Right kidney (tissue), 1 donor: ENCODE measurements around the gene CADM1.
A peak's percentile ranks its signal among the peaks of the same experiment; 100 is the strongest.

Experiments used
- DNase-seq: peaks from one replicate; pipeline ENCODE4 v3.0.0-alpha.2; 2016

Gene CADM1

DNA sequence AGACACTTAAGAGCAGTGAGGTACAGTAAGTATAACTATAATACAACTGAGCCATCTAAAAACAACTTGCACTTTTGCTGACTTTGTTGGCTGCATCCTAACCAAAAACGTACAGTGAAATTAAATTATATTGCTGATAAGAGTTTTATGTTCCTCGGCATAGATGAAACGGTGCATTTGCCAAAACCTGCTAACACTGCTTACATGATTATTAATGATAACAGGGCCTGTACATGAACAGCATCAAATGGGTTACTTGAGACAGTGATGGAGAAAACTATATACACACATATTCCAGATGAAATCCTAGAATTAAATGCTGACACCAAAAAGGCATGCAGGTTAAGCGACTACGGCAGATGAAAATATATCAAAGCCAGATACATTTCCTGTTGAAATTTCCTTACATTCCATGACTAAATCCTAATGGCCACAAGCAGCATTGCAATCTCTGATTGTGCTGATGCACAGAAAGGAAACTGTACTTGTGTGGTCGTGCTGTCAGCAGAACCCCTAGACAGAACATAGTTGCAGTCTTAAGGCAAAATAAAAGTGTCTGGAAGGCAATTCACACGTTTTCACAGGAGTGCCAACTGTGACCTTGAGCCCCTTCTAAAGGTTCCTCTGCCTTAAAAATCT is 143.9 kb downstream of the CADM1 start:
- no peak for DNase-seq

DNA sequence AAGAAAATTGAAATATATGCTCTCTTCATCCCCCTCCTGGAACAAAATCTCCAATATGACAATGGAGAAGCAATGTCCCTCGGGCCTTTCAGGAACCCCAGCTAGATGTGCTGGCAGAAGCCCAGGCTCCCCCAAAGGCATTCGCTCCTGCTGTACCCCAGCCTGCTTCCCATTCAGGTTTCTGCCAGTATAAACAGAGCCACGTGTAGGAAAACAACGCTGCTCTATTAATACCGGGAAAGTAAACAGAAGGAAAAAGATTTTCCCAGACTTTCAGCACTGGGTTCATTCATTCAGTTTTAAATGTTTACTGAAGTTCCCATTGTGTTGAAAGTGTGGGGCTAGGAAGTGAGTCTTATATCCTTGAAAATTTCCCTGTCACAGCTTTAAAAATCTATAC is 147.1 kb downstream of the CADM1 start:
- DNase-seq = no peak

- DNase-seq = no peak
Observed at GRCh38 chr11:115352805-115353485, 151.3 kb downstream of the CADM1 start.

DNA sequence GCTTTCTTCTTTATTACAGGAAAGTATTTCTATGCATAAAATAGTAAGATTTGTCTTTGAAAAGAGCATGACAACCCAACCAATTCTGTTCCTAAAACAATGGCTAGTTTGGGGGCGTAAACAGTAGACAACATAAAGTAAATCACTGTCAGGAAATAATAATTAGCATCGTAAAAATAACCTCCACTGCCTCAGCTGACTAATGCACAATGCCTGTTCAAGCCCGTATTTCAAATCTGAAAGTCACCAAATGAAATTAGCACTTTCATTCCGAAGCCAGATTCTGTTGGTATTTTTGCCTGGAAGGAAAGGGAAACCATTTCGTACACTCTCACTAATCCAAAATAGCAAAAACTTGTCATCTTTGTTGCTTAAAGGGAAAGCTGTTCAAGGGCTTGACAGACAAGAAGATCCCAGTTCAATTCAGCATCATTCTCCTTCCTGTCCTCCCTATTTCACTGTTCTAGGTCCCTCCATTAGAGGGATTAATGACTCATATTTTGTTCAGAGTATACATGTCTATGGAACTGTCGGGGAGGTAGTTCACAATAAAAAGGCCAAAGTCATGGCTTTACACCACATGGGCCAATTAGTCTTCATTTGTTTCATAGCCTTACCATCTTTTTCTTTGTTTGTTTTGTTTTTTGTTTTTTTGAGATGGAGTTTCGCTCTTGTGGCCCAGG is 154.7 kb downstream of the CADM1 start:
- no peak for DNase-seq

DNA sequence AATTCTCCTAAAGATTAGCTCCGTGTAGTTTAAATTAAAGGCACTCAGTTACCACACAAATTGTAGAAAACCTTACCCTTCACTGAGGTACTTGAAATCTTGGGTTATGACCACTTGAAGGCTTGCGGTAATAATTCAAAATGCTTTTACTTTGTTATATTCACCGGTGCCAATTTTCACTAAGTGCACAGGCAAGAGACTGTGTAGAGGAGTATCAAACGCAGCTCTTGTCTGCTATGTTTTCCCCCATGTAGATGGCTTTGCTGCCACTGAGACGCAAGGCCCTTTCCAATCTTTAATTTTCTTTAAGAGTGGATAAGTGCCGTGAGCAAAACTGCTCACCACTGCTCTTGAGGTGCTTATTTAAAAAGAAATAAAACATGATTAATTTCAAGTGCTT is 155.8 kb downstream of the CADM1 start:
- DNase-seq = no peak

DNA sequence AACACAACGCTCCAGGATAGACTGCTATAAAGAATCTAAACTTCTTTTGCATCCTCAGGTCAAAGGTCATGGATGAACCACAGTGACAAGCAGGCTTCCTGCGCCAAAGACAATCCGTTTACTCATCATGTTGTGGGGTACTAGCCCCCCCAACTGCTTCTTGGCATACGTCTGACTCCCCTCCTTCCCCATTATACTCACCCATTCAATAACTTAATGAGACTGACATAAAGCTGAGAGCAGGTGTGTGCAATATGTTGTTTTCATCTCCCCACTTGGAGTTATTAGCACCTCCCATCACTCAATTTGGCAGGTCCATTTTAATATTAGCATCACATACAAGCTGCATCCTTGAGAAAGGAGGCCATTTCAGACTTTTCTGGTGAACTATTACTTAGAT is 157.1 kb downstream of the CADM1 start:
- no peak for DNase-seq

GRCh38 chr11:115345840-115346239 is 158.4 kb downstream of the CADM1 start:
- no peak for DNase-seq

GRCh38 chr11:115345361-115345760 is 158.9 kb downstream of the CADM1 start:
- DNase-seq = no peak

- DNase-seq = no peak
Observed at GRCh38 chr11:115344846-115345245, 159.4 kb downstream of the CADM1 start.

DNA sequence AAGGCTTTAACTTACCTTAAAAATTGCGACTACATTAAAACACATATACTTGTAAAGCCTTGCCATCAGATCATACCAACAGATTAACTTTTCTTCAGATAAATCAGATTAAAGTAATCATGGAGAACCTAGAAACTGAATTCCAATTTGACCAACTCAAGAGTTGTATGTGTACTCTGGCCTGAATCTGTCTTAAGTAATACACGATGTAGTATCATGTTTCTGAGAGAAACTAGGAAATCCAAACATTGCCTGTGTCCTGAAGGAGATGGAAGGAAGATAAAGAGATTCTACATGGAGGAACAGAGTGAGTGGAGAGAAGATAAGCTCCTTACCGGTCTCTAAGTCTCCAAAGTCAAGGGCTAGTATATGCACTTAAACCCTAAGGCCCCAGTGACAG is 162.1 kb downstream of the CADM1 start:
- no peak for DNase-seq

DNA sequence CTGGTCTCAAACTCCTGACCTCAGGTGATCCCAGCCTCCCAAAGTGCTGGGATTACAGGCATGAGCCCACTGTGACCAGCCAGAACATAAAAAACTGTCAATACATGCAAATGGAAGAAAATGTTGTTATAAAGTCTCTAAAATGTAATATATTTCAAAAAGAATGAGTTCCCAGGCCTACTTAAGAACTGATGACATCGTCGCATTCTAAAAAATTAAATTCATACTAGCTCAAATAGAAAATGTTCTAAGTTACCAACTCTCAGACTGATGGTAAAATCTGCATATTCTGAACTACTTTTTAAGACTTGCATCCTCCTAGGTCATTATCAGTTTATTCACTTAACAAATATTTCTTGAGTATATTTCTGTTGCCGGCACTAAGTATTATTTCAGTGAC is 163.3 kb downstream of the CADM1 start:
- DNase-seq = no peak

GRCh38 chr11:115338476-115338875 is 165.7 kb downstream of the CADM1 start:
- no peak for DNase-seq

DNA sequence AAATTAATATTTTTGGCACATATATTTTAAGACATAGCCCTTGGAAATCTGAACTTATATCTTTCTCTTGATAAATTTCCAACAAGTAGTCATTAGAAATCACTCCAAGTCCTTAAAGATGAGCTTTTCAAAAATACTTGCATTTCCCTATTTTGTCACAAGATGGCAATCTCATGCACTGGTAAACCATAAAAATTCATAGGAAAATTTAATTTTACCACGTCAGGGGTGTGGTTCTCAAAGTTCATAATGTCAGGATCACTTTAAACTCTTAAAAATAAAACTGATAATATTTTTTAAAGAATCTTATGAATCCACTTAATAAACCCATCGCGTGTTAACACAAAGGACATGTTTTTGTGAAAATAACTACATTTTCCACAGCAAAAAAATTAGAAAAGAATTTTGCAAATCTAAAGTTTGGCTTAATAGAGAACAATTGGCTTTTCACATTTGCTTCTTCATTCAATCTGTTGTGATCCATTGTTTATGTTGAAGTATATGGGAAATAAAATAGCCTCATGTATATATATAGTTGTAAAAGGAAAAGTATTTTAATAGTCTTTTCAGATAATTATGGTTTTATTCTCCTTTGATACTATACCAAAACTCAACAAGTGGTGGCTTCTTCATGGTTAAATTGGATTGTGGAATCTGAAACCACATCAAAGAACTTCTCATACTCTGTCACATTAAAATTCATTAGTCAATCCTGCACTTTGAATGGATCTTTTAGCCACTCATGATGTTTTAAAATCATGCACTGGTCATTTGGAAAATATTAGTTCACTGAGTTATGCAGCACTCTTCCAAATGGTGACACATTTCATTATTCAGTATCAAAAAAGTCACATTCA is 169.1 kb downstream of the CADM1 start:
- no peak for DNase-seq

DNA sequence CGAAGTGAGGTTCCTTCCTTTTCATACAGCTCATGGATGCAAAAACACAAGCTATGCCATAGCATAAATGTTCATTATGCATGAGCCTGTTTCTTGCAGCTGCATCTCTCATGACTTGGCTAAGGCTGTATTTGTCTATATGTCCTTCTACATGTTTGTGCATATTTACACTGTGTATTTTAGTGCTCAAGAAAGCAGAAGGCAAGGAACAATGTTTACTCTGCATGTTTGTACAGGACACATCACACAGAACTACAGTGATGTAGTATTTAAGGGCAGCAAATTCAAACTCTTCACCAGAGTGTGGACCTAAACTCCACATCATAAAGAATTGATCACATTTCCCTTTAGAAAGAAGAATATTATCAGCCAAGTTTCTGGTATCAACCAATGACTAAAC is 170.3 kb downstream of the CADM1 start:
- DNase-seq = no peak

DNA sequence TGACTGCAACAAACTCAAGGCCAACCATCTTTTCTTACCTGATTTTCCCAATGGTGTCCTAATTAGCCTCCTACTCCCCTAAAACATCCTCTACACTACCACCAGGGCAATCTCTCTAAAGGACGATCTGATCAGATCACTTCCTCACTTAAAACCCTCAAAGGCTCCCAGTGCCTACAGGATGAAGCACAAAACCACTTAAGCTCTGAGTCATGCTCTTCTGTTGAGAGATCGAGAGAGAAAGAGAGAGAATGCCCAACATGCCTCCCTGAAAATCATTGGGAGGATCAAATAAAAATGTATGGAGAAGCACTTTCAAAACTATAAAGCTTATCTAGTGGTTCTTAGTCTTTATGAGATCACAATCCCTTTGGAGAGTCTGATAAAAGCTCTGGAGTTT is 171.1 kb downstream of the CADM1 start:
- DNase-seq = no peak

DNA sequence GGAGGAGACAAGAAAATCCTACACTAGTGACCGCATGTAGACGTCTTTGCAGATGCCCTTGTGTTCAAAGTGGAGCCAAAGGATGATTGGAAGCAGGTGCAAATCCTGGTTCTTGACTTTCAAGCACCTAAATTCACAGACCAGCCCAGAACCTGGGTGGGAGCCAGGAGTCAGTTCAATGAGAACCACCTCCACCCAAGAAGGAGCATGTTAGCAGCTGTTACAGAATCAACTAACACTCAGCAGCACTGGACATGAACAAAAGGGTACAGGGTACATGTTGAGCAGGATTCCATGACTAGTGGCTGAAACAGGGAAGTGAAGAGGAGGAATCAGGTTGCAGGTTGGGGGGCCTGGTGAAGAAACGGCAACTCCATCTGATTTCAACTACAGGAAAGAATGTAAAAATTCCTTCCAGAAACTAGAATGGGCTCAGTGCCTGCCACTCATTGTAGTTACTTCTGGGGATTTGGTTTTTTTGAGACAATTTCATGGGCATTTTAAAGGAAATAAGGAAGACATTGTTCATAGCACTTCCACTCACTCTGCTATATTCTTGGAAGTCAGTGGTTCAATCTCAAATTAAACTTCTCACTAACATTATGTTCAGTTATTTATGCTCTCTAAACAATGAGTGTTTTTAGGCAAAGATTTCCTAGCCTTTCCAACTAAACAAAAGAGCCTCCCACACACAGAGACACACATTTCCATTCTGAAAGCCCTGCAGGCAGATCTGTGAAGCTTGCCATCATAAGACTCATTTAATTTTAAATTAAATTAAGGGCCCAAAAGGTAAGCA is 173.3 kb downstream of the CADM1 start:
- DNase-seq = no peak

DNA sequence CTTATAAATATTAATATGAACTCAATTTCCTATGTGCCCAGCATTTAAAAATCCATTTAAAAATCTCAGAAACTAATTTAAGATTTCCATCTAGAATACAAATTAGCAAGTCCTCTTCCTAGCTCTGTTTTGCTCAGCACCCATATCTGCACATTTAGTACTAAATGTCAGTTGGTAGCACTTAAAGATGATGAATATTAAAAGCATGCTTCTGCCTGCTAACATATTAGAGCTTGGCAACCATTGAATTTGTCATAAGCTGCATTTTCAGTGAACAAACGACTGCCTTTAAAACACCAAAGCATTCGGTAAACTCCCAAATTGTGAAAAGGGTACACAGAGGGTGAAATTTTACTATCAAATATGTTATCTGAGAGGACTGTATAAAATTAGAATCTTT is 177.7 kb downstream of the CADM1 start:
- no peak for DNase-seq

GRCh38 chr11:115325523-115325922 is 178.7 kb downstream of the CADM1 start:
- no peak for DNase-seq

DNA sequence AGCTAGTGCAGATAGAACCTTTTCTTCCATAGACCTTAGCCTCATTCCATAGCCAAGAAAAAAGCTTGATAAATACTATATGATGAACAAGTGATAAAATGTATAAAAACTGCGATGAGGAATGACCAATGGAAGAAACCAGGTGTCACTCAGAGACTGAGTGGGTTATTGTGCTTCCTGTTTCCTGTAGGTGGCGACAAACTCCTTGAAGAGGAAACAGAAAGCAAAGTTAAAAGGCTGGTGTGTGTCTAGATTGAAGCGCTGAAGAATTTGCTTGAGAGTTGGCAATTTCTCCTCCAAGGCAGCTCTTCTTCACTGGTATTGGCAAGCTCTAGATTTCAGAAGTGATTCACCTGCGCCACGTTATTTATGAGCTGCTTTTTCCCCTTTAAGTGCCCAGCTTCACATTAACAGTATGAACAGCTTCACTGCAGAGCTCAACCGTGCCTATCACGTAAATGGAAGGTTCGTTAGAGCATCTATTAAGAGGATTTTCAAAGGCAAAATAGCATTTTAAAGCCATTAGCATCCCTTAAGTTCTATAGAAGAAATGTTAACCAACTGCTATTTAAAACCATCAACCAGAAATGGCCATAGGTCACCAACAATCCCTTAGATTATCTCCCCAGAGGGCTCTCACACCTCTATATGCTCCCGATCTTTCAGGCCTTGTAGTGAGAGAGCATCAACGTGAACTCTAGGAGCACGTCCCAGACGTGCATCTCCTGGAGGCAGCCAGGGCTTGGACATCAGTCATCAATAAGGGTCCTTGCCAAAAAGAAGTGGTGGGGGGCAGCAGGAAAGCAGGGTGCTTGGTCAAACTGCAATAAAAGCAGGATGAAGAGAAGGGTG is 179.4 kb downstream of the CADM1 start:
- DNase-seq = peak; percentile 53

DNA sequence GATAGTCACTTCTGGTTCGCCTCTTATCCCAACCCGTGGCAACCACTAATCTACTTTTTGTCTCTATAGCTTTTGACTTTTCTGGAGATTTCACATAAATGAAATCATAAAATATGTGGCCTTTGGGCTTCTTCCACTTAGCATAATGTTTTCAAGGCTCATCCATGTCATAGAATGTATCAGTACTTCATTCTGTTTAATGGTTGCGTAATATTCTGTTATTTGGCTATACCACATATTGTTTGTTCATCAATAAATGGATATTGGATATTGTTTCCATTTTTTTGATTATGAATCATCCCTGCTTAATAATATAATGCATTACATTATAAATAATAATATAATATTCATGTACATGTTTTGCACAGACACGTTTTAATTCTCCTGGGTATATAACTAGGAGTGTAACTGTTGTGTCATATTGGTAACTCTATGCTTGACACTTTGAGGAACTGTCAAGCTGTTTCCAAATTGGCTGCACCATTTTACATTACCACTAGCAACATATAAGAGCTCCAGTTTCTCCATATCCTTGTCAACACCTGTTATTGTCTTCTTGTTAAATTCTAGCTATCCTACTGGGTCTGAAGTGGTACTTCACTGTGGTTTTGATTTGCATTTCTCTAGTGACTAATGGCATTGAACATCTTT is 181.5 kb downstream of the CADM1 start:
- no peak for DNase-seq
